GM18868 (cell line): ENCODE data around the gene UNC50.
"Not testable (repeated sequence)": the region's sequence is repeated elsewhere in the genome, so short reads cannot be mapped to it uniquely, and the experiment has no call there.

ENCODE experiments used
- ATAC-seq: cut with Tn5 transposase; IDR thresholded peaks from one replicate; pipeline ENCODE4 v1.9.1; 2021; ENCODE audit warnings: mild to moderate bottlenecking, moderate library complexity; ENCODE audit not compliant: unreplicated experiment

UNC50 gene

GRCh38 chr2:98607741-98608115, 661 bp upstream of the UNC50 start:
- no peak for ATAC-seq

DNA sequence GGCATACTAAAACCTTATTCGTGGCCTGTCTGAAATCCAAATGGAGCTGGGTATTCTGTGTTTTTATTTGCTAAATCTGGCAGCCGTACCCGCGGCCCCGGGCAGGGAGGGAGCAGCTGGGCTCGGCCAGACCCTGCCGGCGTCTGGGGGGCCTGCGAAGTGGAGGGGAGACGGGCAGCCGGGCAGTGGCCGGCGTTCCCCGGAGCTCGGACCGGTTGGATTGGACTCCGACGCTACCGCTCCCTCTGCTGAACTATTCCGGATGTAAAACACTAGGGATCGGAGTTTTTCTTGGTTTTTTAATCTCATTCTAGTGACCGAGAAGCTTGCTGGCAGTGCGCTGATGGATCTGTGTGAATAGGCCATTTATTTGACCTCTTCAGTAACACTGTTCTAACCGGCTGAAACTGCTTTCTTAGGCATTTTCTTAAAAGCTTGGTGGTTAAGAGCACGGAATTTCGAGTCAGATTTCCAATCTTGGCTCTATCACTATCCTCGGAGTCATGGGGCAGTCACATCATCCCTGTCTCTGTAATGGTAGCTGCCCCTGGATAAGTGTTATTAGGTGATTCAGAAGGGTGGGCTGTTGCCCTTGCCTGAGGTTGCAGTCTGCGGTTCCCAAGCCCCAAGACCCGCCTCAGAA, 694 bp downstream of the UNC50 start:
- ATAC-seq: no peak

GRCh38 chr2:98614024-98614739, 5.8 kb downstream of the UNC50 start:
- no peak for ATAC-seq

GRCh38 chr2:98615481-98615880, 7.1 kb downstream of the UNC50 start:
- no peak for ATAC-seq

- ATAC-seq: no peak
These were observed 8.8 kb downstream of the UNC50 start for GRCh38 chr2:98617149-98617548.

- no peak for ATAC-seq
These were observed 15.3 kb downstream of the UNC50 start for GRCh38 chr2:98623657-98624056.

DNA sequence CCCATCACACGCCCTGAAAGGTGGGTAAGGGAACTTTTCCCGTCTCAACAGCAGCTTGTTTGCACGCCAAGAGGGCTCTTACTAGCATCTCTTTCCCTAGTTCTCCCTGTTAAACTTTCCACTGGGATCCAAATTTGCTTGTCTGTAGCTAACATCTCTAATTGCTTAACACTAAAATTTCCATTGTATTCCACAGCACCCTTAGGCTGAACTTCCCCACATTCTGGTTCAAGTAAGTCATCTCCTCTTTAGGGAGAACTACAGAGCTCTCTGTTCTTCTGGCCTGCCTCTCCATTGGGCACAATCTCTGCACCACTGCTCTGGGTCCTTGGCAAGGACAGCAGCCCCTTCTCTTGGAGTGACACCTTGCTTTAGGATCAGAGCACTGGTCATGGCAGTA, 24.0 kb downstream of the UNC50 start:
- ATAC-seq: no peak

- ATAC-seq: no peak
These were observed 26.2 kb downstream of the UNC50 start for GRCh38 chr2:98634406-98635092.

GRCh38 chr2:98637401-98638147, 29.2 kb downstream of the UNC50 start:
- ATAC-seq: peak; percentile 51

GRCh38 chr2:98643496-98644100, 35.2 kb downstream of the UNC50 start:
- no peak for ATAC-seq

DNA sequence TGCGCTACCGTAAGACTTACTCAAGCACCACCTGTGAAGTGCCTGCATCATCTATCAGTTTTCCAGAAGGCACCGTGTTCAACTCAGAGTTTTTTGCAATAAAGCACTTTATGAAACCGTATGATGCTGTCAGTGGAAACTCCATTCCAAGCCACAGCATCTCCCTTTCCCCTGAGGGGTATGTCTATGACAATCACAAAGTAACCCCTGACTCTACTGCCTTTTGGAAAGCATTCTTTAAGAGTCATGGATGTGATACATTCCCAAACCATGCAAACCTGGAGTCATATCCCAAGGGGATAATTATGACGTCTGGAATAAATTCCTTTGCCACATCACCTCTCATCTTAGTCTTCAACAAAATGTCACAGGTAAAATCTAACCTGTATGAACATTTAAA, 39.2 kb downstream of the UNC50 start:
- ATAC-seq: no peak

DNA sequence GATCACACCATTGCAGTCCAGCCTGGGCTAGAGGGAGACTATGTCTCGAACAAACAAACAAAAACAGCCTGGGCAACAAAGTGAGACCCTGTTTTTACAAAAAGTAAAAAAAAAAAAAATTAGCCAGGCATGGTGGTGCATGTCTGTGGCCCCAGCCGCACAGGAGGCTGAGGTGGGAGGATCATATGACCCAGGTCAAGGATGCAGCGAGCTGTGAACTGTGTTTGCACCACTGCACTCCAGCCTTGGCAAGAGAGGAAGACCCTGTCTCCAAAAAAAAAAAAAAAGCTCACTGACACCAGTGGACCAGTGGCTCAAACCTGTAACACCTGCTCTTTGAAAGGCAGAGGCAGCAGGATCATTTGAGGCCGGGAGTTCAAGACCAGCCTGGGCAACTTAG, 40.1 kb downstream of the UNC50 start:
- no peak for ATAC-seq

- ATAC-seq: no peak
These were observed 41.0 kb downstream of the UNC50 start for GRCh38 chr2:98649135-98649991.

- ATAC-seq: no peak
These were observed 41.6 kb downstream of the UNC50 start for GRCh38 chr2:98649992-98650375.

GRCh38 chr2:98650998-98651397, 42.6 kb downstream of the UNC50 start:
- no peak for ATAC-seq

DNA sequence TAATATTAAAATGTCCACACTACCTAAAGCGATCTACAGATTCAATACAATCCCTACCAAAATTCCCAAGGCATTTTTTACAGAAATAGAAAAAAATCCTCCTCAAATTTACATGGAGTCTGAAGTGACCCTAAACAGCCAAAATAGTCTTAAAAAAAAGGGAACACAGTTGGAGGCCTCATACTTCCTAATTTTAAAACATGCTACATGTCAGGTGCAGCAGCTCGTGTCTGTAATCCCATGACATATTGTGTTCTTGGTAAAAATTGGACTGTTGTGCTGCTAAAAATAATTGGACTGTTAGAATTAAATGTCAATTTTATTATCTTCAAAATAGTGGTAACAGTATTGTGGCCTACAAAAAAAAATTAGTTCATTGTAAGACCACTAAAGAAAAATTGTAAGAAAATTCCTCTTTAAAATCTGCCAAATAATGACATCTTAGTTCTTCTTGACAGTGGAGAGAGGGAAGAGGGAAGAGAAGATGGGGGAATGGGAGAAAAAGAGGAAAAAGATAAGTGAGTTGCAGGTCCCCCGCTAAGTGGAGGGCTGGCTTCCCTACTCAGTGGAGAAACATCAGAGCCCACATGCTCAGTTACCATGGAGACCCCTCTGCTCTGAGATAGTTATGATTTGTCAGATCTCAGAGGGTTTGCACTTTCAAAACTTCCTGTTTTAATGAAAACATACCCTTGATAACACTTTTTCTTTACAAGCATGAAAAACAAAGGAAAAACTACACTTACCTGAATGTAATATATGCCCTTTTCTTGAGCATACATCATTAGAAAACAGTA, 46.5 kb downstream of the UNC50 start:
- ATAC-seq: no peak

- ATAC-seq: no peak
These were observed 48.4 kb downstream of the UNC50 start for GRCh38 chr2:98656800-98657199.

DNA sequence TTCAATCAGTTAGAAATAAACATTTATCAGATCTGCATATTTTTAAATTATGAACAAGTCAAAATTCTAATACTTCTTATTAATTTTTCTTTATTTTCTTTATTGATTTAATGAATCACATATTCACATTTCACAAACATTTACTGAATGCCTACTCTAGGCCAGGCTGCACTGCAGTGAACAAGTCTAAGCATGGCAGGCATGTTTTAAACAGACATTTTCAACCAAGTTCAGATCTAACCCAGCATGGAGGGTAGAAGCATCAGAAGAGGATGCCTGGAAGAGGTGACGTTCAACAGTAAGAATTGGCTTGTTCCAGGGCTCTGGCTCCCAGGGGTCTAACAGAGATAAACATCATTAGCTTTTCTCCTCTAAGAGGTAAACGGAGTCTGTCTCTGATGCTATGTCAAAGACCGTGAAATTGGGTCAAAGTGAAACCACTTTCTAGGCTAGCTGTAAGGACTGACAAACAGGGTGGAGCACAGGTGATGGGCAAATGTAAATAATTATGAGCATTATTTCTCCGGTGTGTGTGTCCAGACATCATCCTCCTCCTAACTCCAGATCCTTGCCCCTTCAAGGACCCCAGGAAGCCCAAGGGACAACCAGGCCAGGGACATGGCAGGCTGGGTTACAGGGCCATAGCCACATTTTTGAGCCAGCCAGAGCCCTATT, 50.6 kb downstream of the UNC50 start:
- ATAC-seq: no peak

DNA sequence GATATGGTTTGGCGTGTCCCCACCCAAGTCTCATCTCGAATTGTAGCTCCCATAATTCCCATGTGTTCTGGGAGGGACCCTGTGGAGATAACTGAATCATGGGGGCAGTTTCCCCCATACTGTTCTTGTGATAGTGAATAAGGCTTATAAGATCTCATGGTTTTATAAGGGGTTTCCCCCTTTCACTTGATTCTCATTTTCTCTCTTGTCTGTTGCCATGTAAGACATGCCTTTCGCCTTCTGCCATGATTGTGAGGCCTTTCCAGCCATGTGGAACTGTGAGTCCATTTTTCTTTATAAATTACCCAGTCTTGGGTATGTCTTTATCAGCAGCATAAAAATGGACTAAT, 51.1 kb downstream of the UNC50 start:
- not testable (repeated sequence) for ATAC-seq
